A673 (cell line): ENCODE results near the gene C13orf46. TPM values are rescaled to one million over a fixed set of nuclear protein-coding genes. Genes with fewer than 3 reads are reported as not detected.

Experiments used
- BruUV-seq: library from RNA; stranded (reverse); fragments of 400-500 nt; replicated peaks from 2 replicates; lab custom pipeline; 2021; lab: Mats Ljungman, UMichigan
- CTCF ChIA-PET: fragments of 300-600 bp; sonication (Branson Sonifier 250); formaldehyde crosslinking; loops from one replicate; lab custom pipeline; 2022; ENCODE audit warnings: antibody characterized with exemption; lab: Charles Lee
- POLR2A ChIA-PET: fragments of 300-600 bp; sonication (Branson Sonifier 250); formaldehyde crosslinking; loops from one replicate; lab custom pipeline; 2022; ENCODE audit warnings: antibody characterized with exemption; ENCODE audit not compliant: low non-redundant PET; lab: Charles Lee
- DNase-seq: peaks from one replicate; pipeline ENCODE4 v3.0.0-alpha.2; 2015; ENCODE audit warnings: low spot score
- H3K27ac ChIP-seq: fragments of 200-600 bp; sonication (generic); 2 replicates; pipeline ENCODE4 v1.5.1; 2016; ENCODE audit warnings: mixed run types, low read depth, mild to moderate bottlenecking, mixed read lengths, antibody characterized with exemption, low read length; ENCODE audit not compliant: poor library complexity, severe bottlenecking
- H3K27me3 ChIP-seq: fragments of 200-600 bp; sonication (generic); replicated peaks from 2 replicates; pipeline ENCODE4 v1.6.1; 2017; ENCODE audit warnings: mixed run types, low read depth, mild to moderate bottlenecking, mixed read lengths, antibody characterized with exemption, low read length; ENCODE audit not compliant: insufficient read depth, poor library complexity
- H3K36me3 ChIP-seq: fragments of 200-600 bp; sonication (generic); 2 replicates; pipeline ENCODE4 v1.6.1; 2016; ENCODE audit warnings: mixed run types, mild to moderate bottlenecking, mixed read lengths, antibody characterized with exemption, low read length; ENCODE audit not compliant: insufficient read depth, poor library complexity, severe bottlenecking
- H3K4me1 ChIP-seq: fragments of 200-600 bp; sonication (generic); 2 replicates; pipeline ENCODE4 v1.6.1; 2017; ENCODE audit warnings: mixed run types, mild to moderate bottlenecking, mixed read lengths, antibody characterized with exemption, low read length; ENCODE audit not compliant: insufficient read depth, poor library complexity, severe bottlenecking
- H3K4me3 ChIP-seq: fragments of 200-600 bp; sonication (generic); 2 replicates; pipeline ENCODE4 v1.5.1; 2016; ENCODE audit warnings: low read depth, mixed run types, mild to moderate bottlenecking, mixed read lengths, low read length; ENCODE audit not compliant: poor library complexity, severe bottlenecking
- H3K9me3 ChIP-seq: fragments of 200-600 bp; sonication (generic); 2 replicates; pipeline ENCODE4 v1.6.1; 2016; ENCODE audit warnings: mixed run types, low read depth, mild to moderate bottlenecking, mixed read lengths, antibody characterized with exemption, low read length; ENCODE audit not compliant: poor library complexity, severe bottlenecking
- CTCF ChIP-seq: fragments of 300-800, 200-600 bp; sonication (generic); conservative IDR thresholded peaks from 2 replicates; pipeline ENCODE4 v1.5.1; 2017; ENCODE audit warnings: low read depth, mild to moderate bottlenecking, antibody characterized with exemption, low read length, moderate library complexity, mixed read lengths
- EZH2 ChIP-seq: fragments of 200-600 bp; sonication (generic); IDR thresholded peaks from 2 replicates; pipeline ENCODE4 v1.6.1; 2017; ENCODE audit warnings: borderline replicate concordance, low read depth, mild to moderate bottlenecking, mixed read lengths, antibody characterized with exemption, low read length; ENCODE audit not compliant: poor library complexity, severe bottlenecking
- intact Hi-C: fragments of 100-400 bp; cut with micrococcal nuclease; formaldehyde crosslinking; loops from one replicate; pipeline ENCODE4 v1.10.0; 2022; ENCODE audit not compliant: unreplicated experiment
- total RNA-seq: library from RNA; stranded (reverse); gene quantifications from 2 replicates; pipeline ENCODE4 v1.2.3, GENCODE V29; 2021

C13orf46 gene
- total RNA-seq, 1 experiment from 2014 or later = 3.6 TPM

DNA sequence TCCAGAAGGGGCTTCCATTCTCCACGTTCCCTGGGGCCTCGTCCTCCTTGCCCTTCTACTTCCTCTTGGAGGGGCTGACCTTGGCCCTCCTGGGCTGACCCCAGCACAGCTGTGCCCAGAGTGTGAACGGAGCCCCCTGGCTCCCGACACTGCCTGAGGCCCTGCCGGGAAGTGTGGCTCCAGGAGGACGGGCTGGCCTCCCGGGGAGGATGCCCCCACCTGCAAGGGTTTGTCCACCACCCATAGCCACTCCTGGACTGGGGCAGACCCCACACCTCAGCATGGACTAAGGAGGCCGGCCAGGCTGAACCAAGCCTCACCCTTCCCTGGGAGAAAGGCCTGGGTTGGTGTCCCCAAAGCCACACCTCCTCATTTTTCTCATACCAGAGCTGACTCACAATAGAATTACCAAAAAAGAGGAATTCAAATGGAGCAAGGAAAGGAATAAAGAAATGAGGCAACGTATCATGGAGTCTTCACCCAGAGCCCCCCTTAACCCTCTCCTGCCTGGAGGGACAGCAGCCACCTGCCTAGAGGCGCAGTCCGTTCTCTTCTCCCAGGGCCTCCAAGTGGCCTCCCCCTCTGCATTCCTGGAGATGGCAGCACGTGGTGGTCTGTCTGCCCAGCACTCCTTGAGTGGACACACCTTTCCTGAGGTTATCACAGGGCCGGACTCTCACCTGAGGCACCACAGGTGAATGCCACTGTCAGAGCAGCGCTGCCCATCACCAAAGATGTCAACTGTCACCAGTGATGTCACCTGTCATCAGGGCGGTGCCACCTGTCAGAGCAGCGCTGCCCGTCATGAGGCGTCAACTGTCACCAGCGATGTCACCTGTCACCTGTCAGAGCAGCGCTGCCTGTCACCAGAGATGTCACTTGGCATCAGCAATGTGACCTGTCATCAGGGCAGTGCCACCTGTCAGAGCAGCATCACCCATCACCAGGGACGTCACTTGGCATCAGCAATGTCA lies 3.1 kb upstream of the C13orf46 start:
- no TSS peak for BruUV-seq
- Histone ChIP-seq H3K27ac (no peak overlapping the region), H3K36me3 (peaks cover 7% of the 10 kb centered on the region), H3K4me3 (no peak overlapping the region), H3K9me3 (no peaks in the 10 kb centered on the region), H3K4me1 (no peaks in the 10 kb centered on the region), H3K27me3 (no peaks in the 10 kb centered on the region)
- ChIA-PET CTCF (no interaction called here), POLR2A (no interaction called here)
- no peak for TF ChIP-seq CTCF
- intact Hi-C loops = no loop called here
- no peak for DNase-seq

- H3K27ac ChIP-seq = no peak overlapping the region
- no peaks in the 10 kb centered on the region for H3K4me1 ChIP-seq
- DNase-seq = no peak
- CTCF ChIA-PET = no interaction called here
- POLR2A ChIA-PET = no interaction called here
- H3K4me3 ChIP-seq = no peak overlapping the region
- H3K9me3 ChIP-seq = no peaks in the 10 kb centered on the region
- H3K27me3 ChIP-seq = no peaks in the 10 kb centered on the region
- intact Hi-C loops = no loop called here
- no TSS peak for BruUV-seq
- TF ChIP-seq CTCF = no peak
- no peak for TF ChIP-seq EZH2
- H3K36me3 ChIP-seq = peaks cover 7% of the 10 kb centered on the region
These were observed 1.5 kb upstream of the C13orf46 start for GRCh38 chr13:113975416-113975815.

DNA sequence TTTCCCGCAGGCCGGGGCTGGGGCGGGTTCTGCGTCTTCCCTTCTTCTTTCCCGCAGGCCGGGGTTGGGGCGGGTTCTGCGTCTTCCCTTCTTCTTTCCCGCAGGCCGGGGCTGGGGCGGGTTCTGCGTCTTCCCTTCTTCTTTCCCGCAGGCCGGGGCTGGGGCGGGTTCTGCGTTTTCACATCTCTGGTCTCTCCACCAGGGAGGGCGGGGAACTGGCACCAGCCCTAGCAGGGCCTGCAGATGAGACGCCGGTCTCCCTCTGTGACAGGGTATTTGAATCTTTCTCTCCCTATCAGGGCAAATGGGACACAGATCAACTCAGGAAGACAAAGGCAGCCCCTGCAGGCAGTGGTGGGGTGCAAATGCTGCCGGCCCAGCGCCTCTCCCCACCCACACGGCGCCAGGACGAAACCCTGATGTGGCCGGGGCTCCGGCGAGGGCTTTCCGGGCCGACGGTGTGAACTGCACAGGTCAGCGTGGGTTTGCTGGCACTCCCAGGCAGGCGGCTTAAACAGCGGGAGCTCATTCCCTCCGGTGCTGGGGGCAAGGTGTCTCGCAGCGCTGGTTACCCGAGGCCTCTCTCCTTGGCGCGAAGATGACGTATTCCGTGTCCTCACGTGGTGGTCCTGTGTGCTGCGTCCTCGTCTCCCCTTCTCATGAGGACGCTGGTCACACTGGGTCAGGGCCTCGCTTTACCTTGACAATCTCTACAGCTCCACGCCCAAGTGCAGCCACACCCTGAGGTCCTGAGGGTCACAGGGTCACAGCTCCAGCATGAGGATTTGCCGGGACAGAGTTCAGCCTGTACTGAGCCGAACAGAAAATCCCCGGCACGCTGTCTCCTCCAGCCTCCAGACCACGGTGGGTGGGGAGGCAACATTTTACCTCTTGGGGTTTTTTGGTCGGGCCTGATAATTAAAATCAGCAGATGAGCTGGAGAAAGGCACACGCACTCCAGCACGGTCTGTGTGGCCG lies 717 bp upstream of the C13orf46 start:
- Histone ChIP-seq H3K4me3 (no peak overlapping the region), H3K27me3 (no peaks in the 10 kb centered on the region), H3K9me3 (no peaks in the 10 kb centered on the region), H3K36me3 (peaks cover 7% of the 10 kb centered on the region), H3K4me1 (no peaks in the 10 kb centered on the region), H3K27ac (no peak overlapping the region)
- no TSS peak for BruUV-seq
- no peak for TF ChIP-seq CTCF
- no peak for TF ChIP-seq EZH2
- intact Hi-C loops = no loop called here
- no peak for DNase-seq
- POLR2A ChIA-PET = no interaction called here
- CTCF ChIA-PET = no interaction called here
